HG03521 (cell line): Measurements from ENCODE around the gene PTPRT.

Experiments used
- ATAC-seq: cut with Tn5 transposase; IDR thresholded peaks from one replicate; pipeline ENCODE4 v1.9.1; 2021; ENCODE audit warnings: mild to moderate bottlenecking, moderate library complexity; ENCODE audit not compliant: unreplicated experiment

Gene PTPRT

DNA sequence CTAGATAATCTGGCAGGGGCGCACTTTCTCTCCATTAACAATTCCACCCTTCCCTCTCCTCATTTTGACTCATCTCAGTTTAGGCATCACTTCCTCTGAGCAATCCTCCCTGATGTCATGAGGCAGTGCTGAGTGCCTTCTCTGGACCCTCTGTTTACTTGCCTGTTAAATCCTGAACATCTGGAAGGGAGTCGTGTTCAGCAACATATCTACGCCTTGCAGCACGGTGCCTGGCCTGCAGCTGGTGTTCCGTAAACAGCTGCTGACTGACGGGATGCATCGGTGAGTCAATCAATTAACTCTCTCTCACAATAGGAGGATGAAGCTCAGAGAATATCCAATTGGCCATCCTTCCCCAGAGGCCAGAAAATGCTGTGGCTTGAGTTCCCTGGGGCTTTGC lies 613.5 kb downstream of the PTPRT start:
- no peak for ATAC-seq

DNA sequence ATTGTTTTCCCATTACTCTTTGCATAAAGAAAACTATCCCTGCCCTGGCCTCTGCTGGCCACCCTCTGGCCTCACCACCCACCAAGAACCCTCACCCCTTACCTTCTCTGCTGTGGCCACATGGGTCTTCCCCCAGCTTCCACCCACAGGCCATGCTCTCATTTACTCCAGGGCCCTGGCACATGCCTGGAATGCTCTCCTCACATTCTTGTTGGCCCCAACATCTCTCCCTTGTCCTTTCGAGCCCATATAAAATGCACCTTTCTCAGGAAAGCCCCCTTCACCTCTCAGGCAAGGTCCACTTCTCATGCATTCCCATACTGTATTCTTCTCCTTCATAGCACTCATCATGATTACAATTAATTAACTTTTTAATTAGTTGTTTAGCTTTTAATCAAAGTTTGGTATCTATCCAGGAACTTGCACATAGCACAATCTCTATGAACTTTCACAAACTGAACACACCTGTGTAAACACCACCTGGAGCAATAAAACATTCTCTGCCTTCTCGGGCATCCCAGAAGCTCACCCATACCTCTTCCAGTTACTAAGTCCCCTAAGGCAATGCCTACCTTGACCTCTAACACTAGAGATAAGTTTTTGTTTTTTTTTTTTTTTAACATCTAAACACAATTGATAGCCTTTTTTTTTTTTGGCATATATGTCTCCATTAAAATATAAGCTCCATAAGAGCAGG lies 617.2 kb downstream of the PTPRT start:
- ATAC-seq, result no peak

DNA sequence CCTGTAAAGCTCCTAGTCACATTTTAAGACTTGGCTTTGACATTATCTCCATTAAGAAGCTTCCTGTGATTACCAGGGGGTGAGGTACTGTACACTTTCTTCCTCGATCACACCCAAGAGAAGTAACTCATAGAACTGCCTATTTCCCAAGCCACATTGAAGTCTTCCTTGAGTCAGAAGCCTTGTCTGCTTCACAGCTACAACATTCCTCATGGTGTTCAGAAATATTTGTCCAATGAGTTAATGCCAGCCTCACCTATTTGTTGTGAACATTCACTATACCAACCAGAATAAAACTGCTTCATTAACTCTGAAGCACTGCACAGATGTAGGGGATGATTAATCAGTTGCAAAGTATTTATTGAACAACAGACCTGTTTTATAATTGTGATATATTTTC lies 622.3 kb downstream of the PTPRT start:
- no peak for ATAC-seq

DNA sequence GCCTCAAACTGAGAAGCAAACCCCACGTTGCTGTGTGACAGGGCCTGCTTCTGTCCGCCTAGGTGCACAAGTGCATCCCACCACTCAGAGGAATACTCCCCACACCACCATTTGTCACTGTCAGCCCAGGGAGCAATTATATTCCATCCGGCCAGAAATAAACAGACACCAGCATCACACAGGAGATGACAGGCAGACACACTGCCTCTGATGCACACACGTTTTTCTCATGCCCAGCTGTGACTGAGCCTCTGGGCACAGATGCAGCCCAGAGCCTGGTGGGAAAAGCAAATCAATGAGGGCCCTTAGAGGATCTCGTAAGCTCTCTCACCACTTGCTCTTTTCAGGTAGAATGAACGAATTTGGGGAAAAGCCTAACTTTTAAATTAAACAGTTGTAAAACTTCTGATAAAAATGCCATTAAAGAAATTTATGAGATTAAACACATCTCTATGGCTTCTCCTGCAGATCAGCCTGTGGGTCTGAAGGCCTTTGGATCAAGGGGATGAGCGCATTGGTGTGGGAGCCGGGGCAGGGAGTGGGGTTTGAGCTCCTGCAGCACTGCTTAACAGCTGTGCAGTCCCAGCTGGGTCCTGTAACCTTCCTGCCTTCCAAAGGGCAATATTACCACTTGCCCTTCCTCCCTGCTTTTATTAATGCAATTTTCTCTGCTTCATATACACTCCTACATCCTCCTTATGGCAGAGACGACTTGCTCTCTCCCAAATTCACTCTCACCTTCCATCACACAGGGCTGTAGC lies 624.3 kb downstream of the PTPRT start:
- no peak for ATAC-seq

DNA sequence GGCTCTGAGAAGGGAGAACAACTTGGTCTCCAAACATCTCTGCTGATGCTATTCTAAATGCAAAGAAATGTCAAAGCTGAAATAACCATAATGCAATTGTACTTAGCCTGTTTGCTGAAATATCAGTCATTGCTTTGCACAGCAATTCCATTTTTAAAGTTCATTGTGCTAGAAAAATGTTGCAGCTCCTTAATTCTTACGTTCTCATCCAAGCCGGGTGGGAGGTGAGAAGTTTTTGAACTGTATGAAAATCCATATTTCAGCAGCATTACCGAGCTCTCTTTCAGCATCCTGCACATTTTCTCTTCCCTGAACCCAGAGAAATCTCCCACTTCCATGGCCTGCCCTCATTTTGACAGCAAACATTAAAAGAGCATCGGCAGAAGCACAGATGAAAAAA lies 630.0 kb downstream of the PTPRT start:
- no peak for ATAC-seq

DNA sequence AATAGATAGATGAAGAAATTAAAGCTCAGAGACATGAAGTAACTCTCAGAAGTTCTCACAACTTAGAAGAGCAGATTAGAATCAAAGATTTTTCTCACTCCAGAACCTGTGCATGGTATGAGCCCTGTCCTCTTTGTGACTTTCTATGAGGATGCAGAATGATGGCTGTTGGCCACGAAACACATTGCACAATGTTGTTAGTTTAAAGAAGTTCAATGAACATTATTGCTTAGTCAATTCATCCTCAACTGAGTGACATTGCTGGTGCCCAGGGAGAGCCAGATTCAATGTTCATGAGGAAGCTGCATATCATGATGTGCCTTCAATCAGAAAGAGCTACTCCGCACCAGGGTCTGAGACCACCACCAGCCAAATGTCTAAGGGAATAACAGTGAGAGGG lies 633.1 kb downstream of the PTPRT start:
- no peak for ATAC-seq

DNA sequence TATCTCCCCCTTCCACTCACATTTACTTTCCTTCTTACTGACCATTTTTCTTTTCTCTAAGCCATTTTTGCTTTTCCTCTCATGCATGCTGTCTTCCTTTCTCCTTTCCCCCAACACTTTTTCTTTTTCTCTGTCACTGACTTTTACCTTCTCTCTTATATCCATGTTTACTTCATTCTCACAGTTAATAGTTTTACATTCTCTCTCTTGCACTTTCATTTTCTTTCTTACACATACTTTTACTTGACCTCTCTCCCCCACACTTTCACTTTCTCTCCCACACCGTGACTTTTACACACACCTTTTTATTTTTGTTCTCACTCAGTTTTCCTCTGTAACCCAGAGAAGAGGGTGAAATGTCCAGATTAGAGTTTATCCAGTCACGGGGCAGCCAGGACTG lies 636.3 kb downstream of the PTPRT start:
- ATAC-seq, result no peak

DNA sequence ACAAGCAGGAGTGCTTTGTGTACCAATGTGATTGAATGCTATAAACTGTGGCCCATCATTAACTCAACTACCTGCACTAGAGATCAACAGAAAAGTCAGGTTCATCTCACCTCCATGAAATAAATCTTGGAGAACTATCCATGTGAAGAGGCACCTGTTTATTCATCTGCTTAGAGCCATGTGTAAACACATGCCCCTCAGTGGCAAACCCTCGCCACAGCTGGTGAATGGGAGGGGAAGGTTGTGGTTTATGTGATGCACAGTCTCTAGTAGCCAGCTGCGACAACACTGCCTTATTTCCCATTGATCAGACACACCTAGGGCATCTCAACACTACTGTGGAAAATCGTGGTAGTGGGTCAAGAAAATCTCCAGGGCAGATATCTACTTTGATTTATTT lies 640.2 kb downstream of the PTPRT start:
- no peak for ATAC-seq

DNA sequence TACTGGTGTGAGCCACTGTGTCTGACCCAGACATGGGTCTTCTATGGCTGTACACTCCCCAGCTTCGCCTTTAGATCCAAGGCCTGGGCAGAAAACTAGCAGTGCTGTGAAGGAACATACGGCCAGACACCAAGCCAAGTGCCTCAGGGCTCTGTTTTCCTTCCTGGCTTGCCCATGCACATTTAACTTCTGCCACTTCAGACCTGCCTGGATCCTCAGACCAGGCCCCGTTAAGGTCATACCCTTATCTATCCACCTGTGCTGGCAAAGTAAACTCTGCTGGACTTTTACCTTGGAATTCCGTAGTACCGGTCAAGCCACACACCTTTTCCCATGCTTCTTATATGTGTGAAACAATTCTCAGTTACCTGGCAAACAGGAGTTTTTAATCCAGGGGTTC lies 644.8 kb downstream of the PTPRT start:
- no peak for ATAC-seq

DNA sequence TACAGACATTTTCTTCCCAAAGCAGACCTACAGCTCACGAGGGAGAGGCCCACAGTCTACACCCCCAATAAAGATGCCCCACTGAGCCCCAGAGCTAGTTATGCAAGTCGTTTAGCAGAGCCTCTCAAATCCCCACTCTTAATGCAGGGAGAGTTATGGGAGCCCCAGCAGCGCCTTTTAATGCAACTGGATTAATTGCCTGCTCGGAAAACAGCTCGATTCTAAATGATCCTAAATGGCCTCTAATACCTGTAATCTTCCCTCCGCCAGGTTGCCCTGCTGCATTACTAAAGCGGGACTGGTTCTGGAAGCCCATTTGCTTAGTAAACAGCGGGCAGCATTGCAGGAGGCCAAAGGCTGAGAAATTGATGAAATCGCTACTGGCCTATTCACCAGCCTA lies 656.9 kb downstream of the PTPRT start:
- ATAC-seq, result no peak

DNA sequence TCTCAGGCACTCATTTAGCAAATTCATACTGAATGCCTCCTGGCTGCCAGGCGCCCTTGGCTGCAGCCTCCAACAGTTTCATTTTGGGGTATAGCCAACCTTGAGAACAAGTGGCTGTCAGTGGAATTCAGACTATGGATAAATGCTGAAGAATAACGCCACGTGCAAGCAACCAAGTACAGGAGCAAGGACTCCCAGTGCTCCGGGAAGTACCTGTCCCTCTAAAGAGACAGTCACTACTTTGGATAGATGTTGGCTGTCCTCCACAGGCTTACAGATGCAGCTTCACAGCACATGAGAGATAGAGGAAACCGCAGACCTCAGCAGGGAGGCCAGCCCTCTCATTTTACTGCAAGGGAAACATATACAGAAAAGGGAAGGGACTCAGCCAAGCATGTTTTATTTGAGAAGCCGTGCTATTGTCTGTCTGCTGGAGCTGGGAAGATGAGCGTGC lies 658.2 kb downstream of the PTPRT start:
- ATAC-seq, result no peak

DNA sequence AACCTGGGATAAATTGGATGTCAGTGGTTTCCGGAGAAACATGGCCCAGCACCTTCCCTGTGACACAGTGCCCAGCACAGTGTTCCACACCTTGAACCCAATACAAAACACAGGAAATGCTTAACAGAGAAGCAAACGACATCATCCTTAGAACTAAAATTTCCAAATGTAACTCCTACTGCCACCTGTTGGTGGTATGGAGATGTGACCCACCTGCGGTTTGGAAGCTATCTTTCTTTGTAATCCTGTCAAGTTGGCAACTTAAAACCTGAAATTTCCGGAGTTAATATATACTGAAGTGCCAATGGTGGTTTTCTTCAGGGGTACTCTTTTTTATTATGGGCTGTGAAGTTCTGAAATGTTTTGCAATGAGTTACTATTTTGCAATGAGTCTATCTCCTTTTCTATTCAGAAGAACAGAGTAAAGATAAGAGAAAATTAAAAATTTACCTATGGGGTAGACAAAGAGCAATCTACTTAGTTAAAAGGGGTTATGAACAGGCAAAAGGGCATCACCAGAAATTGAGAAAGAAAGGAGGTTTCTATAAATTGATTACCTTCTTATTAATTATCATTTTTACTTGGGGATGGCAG lies 658.8 kb downstream of the PTPRT start:
- no peak for ATAC-seq

DNA sequence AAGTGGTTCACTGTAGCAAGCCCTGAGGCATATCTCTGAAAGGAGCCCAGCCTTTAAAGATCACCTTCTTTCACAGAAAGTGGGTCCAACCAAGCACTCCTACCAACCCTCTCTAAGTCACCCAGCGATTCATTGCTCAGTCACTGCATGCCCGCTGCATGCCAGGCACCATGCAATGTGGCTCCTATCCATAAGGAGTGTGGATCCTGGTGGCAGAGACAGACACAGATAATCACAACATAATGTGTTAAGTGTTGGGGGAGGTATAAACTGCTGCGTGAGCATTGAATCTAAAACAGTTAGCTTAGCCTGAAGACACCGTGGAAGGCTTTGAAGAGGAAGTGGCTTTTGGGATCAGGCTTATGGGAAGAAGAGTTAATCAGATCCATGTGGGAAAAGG lies 659.5 kb downstream of the PTPRT start:
- no peak for ATAC-seq

DNA sequence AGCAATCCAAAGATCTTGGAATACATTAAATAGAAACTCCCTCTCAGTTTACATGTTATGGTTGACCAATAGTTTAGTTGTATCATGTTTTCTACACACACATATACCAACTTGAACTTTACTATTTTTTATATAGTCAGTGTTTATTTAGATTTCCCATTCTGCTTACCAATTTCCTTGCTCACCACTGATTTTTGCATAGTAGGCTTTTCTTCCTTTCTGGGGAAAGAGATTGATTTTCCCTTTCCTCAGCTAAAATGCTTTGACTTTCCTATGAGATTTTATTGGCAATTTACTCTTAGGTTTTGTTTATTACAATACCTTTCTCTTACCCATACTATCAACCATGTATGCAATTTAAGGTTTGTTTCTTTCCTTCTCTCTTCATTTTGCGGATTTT lies 665.6 kb downstream of the PTPRT start:
- ATAC-seq, result no peak

DNA sequence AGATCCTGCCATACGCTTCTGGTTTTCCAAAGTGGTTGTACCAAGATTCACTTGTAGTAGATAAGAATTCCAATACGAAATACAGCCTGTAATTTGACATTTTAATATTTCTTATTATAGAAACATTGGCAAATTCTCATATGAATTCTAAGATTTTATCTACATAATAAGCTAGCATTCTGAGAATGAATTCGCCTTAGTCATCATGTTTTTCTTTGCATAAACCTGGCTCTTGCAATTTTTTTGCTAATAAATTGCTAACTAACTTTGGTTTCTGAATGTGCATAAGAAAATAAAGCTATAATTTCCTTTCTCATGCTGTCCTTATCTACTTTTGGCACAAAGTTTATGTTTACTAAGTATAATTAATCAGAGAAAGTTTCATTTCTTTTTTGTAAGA lies 673.0 kb downstream of the PTPRT start:
- no peak for ATAC-seq

DNA sequence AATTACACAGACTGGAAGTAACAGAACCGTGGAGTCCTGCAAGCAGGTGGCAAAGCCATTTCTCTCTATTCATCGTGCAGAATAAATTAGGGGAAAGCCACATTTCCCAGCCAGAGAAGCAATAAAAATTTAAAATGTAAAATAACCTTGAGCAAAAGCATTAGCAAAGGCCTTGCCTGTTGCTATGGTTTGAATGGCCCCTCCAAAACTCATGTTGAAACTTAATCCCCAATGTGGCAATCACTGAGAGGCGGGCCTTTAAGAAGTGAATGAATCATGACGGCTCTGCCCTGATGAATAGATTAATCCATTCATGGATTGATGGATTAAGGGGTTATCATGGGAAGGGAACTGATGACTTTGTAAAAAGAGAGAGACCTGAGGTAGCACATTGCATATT lies 679.0 kb downstream of the PTPRT start:
- no peak for ATAC-seq

DNA sequence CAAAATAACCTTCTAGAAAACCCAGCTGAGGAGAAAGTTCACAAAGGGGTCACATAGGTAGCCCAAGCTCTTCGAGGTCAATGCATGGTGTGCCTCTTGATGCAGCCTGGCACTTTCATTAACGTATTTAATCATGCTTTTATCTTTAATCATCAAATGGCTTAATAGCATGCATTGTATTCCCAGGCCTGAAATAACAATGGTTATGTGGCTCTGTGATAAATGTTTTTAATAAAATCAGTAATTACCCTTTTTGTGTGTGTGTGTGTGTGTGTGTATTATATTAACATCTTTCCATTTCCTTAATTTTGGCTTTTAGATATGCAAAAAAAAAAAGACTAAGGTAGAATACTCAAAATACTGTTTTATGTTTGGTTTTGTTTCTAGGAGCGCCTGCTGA lies 681.8 kb downstream of the PTPRT start:
- ATAC-seq, result no peak

DNA sequence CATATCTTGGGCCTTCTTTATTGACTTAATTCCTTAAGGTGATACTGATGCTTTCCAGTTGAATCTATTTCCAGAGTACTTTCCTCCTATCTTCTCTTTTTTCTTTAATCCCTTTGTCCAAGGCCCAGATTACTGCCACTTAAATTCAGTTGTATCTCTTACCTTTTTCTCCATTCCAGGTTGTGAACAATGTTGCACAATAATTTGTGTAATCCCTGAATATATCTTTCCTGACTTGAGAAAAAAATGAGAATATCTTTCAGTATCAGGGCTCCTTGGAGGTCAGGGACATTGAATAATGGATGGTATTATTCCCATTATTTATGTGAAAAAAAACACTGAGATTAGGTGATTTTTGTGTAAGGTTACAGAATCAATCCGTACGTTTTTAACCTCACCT lies 683.3 kb downstream of the PTPRT start:
- no peak for ATAC-seq

DNA sequence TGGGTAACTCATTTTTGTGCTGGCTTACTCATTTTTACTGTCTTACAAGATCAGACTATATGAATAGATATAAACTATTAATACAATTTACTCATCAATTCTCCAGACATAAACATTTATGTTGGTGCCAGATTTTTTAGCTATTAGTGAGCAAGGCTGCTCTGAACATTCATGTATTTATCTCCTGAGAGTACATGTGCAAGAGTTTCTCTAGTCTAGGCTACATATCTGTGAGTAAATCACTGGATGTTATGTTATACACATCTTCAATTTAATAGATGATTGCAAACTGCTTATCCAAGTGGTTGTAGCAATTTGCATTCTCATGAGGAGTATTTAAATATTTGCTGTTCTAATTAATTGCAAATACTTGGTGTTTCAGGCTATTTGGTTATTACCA lies 687.1 kb downstream of the PTPRT start:
- ATAC-seq, result no peak

DNA sequence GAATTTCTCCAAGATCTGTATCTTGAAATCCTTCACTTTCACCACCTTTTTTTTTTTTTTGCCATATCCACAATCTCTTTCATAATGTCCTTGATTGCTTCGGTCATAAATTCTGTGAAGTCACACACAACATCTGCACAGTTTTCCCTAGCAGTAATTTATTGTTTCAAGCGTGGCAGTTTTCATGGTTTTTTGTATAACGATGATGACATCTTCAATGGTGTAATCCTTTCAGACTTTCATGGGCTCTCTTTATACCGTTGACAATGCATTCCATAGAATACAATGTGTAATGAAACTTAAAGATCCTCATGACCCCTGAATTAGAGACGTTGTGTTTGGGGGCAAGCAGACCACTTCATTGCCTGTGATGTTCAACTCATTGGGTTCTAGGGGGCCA lies 693.1 kb downstream of the PTPRT start:
- ATAC-seq, result no peak

DNA sequence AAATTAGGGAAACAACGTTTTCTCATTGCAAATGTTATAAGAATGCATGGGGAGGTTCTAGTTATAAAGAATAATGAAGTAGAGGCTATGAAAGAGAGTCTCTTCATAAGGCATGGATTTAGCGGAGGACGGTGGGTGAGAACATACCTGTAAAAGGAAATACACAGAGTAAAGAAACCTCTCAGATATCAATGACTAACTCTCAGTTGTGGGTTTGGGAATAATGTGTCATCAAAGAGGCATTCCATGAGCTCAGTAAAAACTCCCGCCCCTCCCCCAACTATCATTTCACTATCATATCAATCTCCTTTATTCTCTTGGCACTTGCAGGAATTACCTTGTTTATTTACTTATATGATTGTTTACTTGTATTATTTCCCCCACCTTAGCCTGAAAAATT lies 695.4 kb downstream of the PTPRT start:
- ATAC-seq, result no peak

DNA sequence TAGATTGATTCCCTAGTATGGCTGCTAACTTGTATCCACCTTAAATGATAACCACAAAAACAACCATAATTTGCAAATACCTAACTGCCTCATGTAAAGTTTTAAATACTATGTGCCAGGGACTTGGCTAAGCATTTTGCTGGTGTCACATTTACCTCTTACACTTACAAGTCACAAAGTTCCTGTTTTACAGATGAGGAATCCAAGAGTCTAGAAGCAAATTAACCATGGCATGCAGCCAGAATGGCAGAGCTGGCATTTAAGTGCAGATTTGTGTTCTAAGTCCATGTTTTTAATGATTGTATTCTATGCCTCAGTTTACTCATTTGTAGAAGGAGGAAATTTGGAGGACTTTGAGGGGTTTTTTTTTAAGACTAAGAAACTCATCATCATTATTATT lies 696.7 kb downstream of the PTPRT start:
- no peak for ATAC-seq
